Activated T-cell treated with anti-CD3 and anti-CD28 coated beads, Interleukin-2, amount 50 U/mL, for 4 hours (primary cell): ENCODE measurements around the gene KRTAP3-2. TPM values are rescaled to one million over a fixed set of nuclear protein-coding genes. Genes with fewer than 3 reads are reported as not detected.

Experiments used
- ATAC-seq, 2 donors: fragments of 200-7000 bp; cut with Tn5 transposase; one replicate each; pipeline ENCODE4 v1.10.0; 2021
- DNase-seq: peaks from one replicate; pipeline ENCODE4 v3.0.0-alpha.2; 2020
- H3K27me3 Mint-ChIP-seq: one replicate; pipeline ENCODE4 v1.8.0; 2021; ENCODE audit warnings: low read depth, mixed read lengths
- H3K36me3 Mint-ChIP-seq: one replicate; pipeline ENCODE4 v1.8.0; 2022; ENCODE audit warnings: mixed read lengths; ENCODE audit not compliant: insufficient read depth
- H3K4me1 Mint-ChIP-seq: one replicate; pipeline ENCODE4 v1.8.0; 2021; ENCODE audit warnings: low read depth, mixed read lengths
- H3K4me3 Mint-ChIP-seq: one replicate; pipeline ENCODE4 v1.8.0; 2021; ENCODE audit warnings: mild to moderate bottlenecking, moderate library complexity, mixed read lengths
- H3K9me3 Mint-ChIP-seq: one replicate; pipeline ENCODE4 v1.8.0; 2021; ENCODE audit warnings: mixed read lengths
- total RNA-seq, 3 donors: library from RNA; stranded (reverse); gene quantifications; one replicate each; pipeline ENCODE4 v1.2.1, GENCODE V29; 2021

KRTAP3-2 gene
- total RNA-seq, 3 donors from 2014 or later: not detected

- peaks cover 49% of the 10 kb centered on the region for H3K27me3 Mint-ChIP-seq
- no peaks in the 10 kb centered on the region for H3K36me3 Mint-ChIP-seq
- DNase-seq (no peak), ATAC-seq (no peak)
- H3K4me1 Mint-ChIP-seq: no peaks in the 10 kb centered on the region
- H3K4me3 Mint-ChIP-seq: no peak overlapping the region
- no peaks in the 10 kb centered on the region for H3K9me3 Mint-ChIP-seq
Observed at GRCh38 chr17:40996829-40997228, 2.9 kb downstream of the KRTAP3-2 start.

- H3K4me1 Mint-ChIP-seq: no peaks in the 10 kb centered on the region
- no peak for DNase-seq
- H3K4me3 Mint-ChIP-seq: no peak overlapping the region
- H3K27me3 Mint-ChIP-seq: peaks cover 52% of the 10 kb centered on the region
- no peaks in the 10 kb centered on the region for H3K36me3 Mint-ChIP-seq
- no peaks in the 10 kb centered on the region for H3K9me3 Mint-ChIP-seq
- no peak for ATAC-seq
Observed at GRCh38 chr17:40995116-40995515, 4.6 kb downstream of the KRTAP3-2 start.

GRCh38 chr17:40993839-40994238 lies 5.9 kb downstream of the KRTAP3-2 start, which contains the start of gene KRTAP3-3:
Gene KRTAP3-3 (minus strand): TSS chr17:40994164. CDS start chr17:40994097, 67 bp downstream.
- ATAC-seq: no peak
- peaks cover 50% of the 10 kb centered on the region for H3K27me3 Mint-ChIP-seq

GRCh38 chr17:40993084-40993483 lies 6.6 kb downstream of the KRTAP3-2 start:
- Mint-ChIP-seq H3K9me3 (no peaks in the 10 kb centered on the region), H3K4me3 (no peak overlapping the region), H3K27me3 (peaks cover 47% of the 10 kb centered on the region), H3K36me3 (no peaks in the 10 kb centered on the region), H3K4me1 (no peaks in the 10 kb centered on the region)
- ATAC-seq (no peak), DNase-seq (no peak)

More at GRCh38 chr17:40993839-40994238, 5.9 kb downstream of the KRTAP3-2 start, which contains the start of gene KRTAP3-3:
- no peaks in the 10 kb centered on the region for H3K9me3 Mint-ChIP-seq
- no peaks in the 10 kb centered on the region for H3K36me3 Mint-ChIP-seq
- DNase-seq: no peak
- H3K4me1 Mint-ChIP-seq: no peaks in the 10 kb centered on the region
- H3K4me3 Mint-ChIP-seq: no peak within 1 kb of the TSS

GRCh38 chr17:40992666-40993065 lies 7.0 kb downstream of the KRTAP3-2 start:
- no peak for ATAC-seq
- Mint-ChIP-seq H3K27me3 (peaks cover 46% of the 10 kb centered on the region), H3K9me3 (no peaks in the 10 kb centered on the region)

GRCh38 chr17:40986920-40987319 lies 12.8 kb downstream of the KRTAP3-2 start:
- Mint-ChIP-seq H3K4me3 (no peak overlapping the region), H3K27me3 (peaks cover 16% of the 10 kb centered on the region), H3K36me3 (no peaks in the 10 kb centered on the region), H3K9me3 (no peaks in the 10 kb centered on the region), H3K4me1 (no peaks in the 10 kb centered on the region)
- DNase-seq (no peak), ATAC-seq (no peak)

More at GRCh38 chr17:40992666-40993065, 7.0 kb downstream of the KRTAP3-2 start:
- DNase-seq: no peak
- Mint-ChIP-seq H3K36me3 (no peaks in the 10 kb centered on the region), H3K4me1 (no peaks in the 10 kb centered on the region), H3K4me3 (no peak overlapping the region)

GRCh38 chr17:40984226-40984625 lies 15.5 kb downstream of the KRTAP3-2 start, which contains the start of gene KRT40:
Gene KRT40 (minus strand): TSS chr17:40984326. CDS start chr17:40984273, 53 bp downstream.
- Mint-ChIP-seq H3K36me3 (no peaks in the 10 kb centered on the region), H3K4me1 (no peaks in the 10 kb centered on the region), H3K4me3 (no peak within 1 kb of the TSS), H3K9me3 (no peaks in the 10 kb centered on the region), H3K27me3 (peaks cover 8% of the 10 kb centered on the region)
- ATAC-seq: no peak
- no peak for DNase-seq

- Mint-ChIP-seq H3K27me3 (peaks cover 13% of the 10 kb centered on the region), H3K9me3 (no peaks in the 10 kb centered on the region), H3K4me3 (no peak overlapping the region), H3K36me3 (no peaks in the 10 kb centered on the region), H3K4me1 (no peaks in the 10 kb centered on the region)
- DNase-seq (no peak), ATAC-seq (no peak)
Observed at GRCh38 chr17:40981115-40981514, 18.6 kb downstream of the KRTAP3-2 start.

GRCh38 chr17:40980596-40980995 lies 19.1 kb downstream of the KRTAP3-2 start:
- Mint-ChIP-seq H3K4me1 (no peaks in the 10 kb centered on the region), H3K9me3 (no peaks in the 10 kb centered on the region), H3K4me3 (no peak overlapping the region), H3K27me3 (peaks cover 17% of the 10 kb centered on the region), H3K36me3 (no peaks in the 10 kb centered on the region)
- DNase-seq (no peak), ATAC-seq (no peak)

GRCh38 chr17:40980117-40980516 lies 19.6 kb downstream of the KRTAP3-2 start:
- ATAC-seq: no peak
- Mint-ChIP-seq H3K27me3 (peaks cover 21% of the 10 kb centered on the region), H3K4me3 (no peak overlapping the region), H3K4me1 (no peaks in the 10 kb centered on the region), H3K36me3 (no peaks in the 10 kb centered on the region), H3K9me3 (no peaks in the 10 kb centered on the region)
- no peak for DNase-seq

GRCh38 chr17:40978575-40979151 lies 21.0 kb downstream of the KRTAP3-2 start:
- DNase-seq: no peak
- Mint-ChIP-seq H3K4me3 (no peak overlapping the region), H3K36me3 (no peaks in the 10 kb centered on the region), H3K4me1 (no peaks in the 10 kb centered on the region), H3K27me3 (peaks cover 23% of the 10 kb centered on the region), H3K9me3 (no peaks in the 10 kb centered on the region)
- ATAC-seq: no peak

- Mint-ChIP-seq H3K4me1 (no peaks in the 10 kb centered on the region), H3K36me3 (no peaks in the 10 kb centered on the region), H3K27me3 (peaks cover 22% of the 10 kb centered on the region), H3K9me3 (no peaks in the 10 kb centered on the region), H3K4me3 (no peak overlapping the region)
- ATAC-seq: no peak
- no peak for DNase-seq
Observed at GRCh38 chr17:40975516-40975915, 24.2 kb downstream of the KRTAP3-2 start.

GRCh38 chr17:40974366-40974765 lies 25.3 kb downstream of the KRTAP3-2 start:
- peaks cover 23% of the 10 kb centered on the region for H3K27me3 Mint-ChIP-seq
- ATAC-seq: no peak

GRCh38 chr17:40967582-40967981 lies 32.1 kb downstream of the KRTAP3-2 start:
- no peak overlapping the region for H3K4me3 Mint-ChIP-seq
- H3K9me3 Mint-ChIP-seq: no peaks in the 10 kb centered on the region

More at GRCh38 chr17:40974366-40974765, 25.3 kb downstream of the KRTAP3-2 start:
- no peak for DNase-seq
- Mint-ChIP-seq H3K9me3 (no peaks in the 10 kb centered on the region), H3K36me3 (no peaks in the 10 kb centered on the region), H3K4me3 (no peak overlapping the region), H3K4me1 (no peaks in the 10 kb centered on the region)

GRCh38 chr17:40966848-40967247 lies 32.9 kb downstream of the KRTAP3-2 start, which contains the start of gene KRT39:
Gene KRT39 (minus strand): TSS chr17:40966948. CDS start chr17:40966856, 92 bp downstream.
- ATAC-seq: no peak
- H3K4me3 Mint-ChIP-seq: no peak within 1 kb of the TSS

More at GRCh38 chr17:40967582-40967981, 32.1 kb downstream of the KRTAP3-2 start:
- no peak for DNase-seq
- H3K4me1 Mint-ChIP-seq: peaks cover 5% of the 10 kb centered on the region
- ATAC-seq: no peak
- no peaks in the 10 kb centered on the region for H3K36me3 Mint-ChIP-seq
- H3K27me3 Mint-ChIP-seq: peaks cover 18% of the 10 kb centered on the region

More at GRCh38 chr17:40966848-40967247, 32.9 kb downstream of the KRTAP3-2 start, which contains the start of gene KRT39:
- peaks cover 5% of the 10 kb centered on the region for H3K4me1 Mint-ChIP-seq
- no peaks in the 10 kb centered on the region for H3K36me3 Mint-ChIP-seq
- peaks cover 18% of the 10 kb centered on the region for H3K27me3 Mint-ChIP-seq
- no peak for DNase-seq
- no peaks in the 10 kb centered on the region for H3K9me3 Mint-ChIP-seq
